BLaER1 treated with 17β-estradiol and CSF1 and Interleukin-3, amounts not matched to agents 10 nM and 100 nM (cell line): Measurements from ENCODE around the gene GNB1.
A peak's percentile ranks its signal among the peaks of the same experiment; 100 is the strongest.

ENCODE experiments used
- H3K27ac ChIP-seq, 11 experiments: shearing (Covaris generic); formaldehyde crosslinking; 2 replicates each; pipeline ENCODE4 v1.8.1; 2022
- H3K27me3 ChIP-seq, 11 experiments: shearing (Covaris generic); formaldehyde crosslinking; 2 replicates each; pipeline ENCODE4 v1.8.1; 2022
- H3K36me3 ChIP-seq, 11 experiments: shearing (Covaris generic); formaldehyde crosslinking; 2 replicates each; pipeline ENCODE4 v1.8.1; 2022
- H3K4me1 ChIP-seq, 10 experiments: shearing (Covaris generic); formaldehyde crosslinking; 2 replicates each; pipeline ENCODE4 v1.8.1; 2022
- H3K4me2 ChIP-seq, 11 experiments: shearing (Covaris generic); formaldehyde crosslinking; 2 replicates each; pipeline ENCODE4 v1.8.1; 2022
- H3K4me3 ChIP-seq, 10 experiments: shearing (Covaris generic); formaldehyde crosslinking; 2 replicates each; pipeline ENCODE4 v1.8.1; 2022
- H3K9ac ChIP-seq, 11 experiments: shearing (Covaris generic); formaldehyde crosslinking; 2 replicates each; pipeline ENCODE4 v1.8.1; 2022
- H3K9me3 ChIP-seq, 11 experiments: shearing (Covaris generic); formaldehyde crosslinking; replicated peaks in 1 of 11; 2 replicates each; pipeline ENCODE4 v1.8.1; 2022
- H4K20me1 ChIP-seq, 11 experiments: shearing (Covaris generic); formaldehyde crosslinking; 2 replicates each; pipeline ENCODE4 v1.8.1; 2022
- Cebpa-rat ChIP-seq, 11 experiments: shearing (Covaris generic); IDR thresholded peaks; 2 replicates each; pipeline ENCODE4 v1.8.1; 2022

Gene GNB1

DNA sequence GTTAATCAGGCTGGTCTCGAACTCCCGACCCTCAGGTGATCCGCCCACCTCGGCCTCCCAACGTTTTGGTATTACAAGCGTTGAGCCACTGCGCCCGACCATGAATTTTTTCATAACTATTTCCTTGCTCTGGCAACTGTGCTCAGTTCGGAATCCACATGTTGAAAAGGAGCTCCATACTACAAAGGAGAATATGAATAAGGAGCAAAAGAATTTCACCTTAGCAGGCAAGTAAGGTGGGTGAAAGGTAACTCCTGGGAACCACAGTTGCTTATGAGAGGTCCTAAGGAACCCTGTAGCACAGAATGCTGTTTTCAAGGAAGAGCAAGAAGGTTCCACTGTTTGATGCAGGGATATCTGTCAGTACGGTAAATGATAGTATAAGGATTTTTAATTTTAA, 82.7 kb downstream of the GNB1 start:
- Histone ChIP-seq H3K9ac (no peak overlapping the region), H3K4me3 (no peak overlapping the region), H4K20me1 (peaks cover 75 to 100% (median 97%) of the 10 kb centered on the region in 11 experiments), H3K27ac (no peak overlapping the region), H3K4me1 (peaks cover 0 to 6% (median 2%) of the 10 kb centered on the region in 10 experiments; a peak in 9 of 20 replicates), H3K4me2 (no peak overlapping the region), H3K9me3 (no peaks in the 10 kb centered on the region), H3K27me3 (no peaks in the 10 kb centered on the region), H3K36me3 (peaks cover 95 to 100% (median 99%) of the 10 kb centered on the region in 11 experiments)
- TF ChIP-seq Cebpa-rat (IDR thresholded peaks at IDR 0.05) = no peak

DNA sequence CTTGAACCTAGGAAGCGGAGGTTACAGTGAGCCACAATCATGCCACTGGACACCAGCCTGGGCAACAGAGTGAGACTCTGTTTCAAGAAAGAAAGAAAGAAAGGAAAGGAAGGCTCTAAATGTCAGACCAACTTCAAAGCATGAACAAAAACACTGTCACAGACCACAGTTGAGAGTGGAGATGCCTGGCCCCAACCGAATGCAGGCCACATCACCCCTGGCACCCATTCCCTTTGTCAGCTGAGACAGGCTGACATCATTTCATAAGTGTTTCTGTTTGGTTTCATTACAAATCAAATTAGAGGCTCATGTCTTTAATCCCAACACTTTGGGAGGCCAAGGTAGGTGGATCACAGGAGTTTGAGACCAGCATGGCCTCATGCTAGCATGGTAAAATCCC, 84.0 kb downstream of the GNB1 start:
- H3K9ac ChIP-seq = 0 out of 22 replicates have a peak overlapping the region, but pooled peaks of 1 of the 11 experiments have one; percentile 18
- no peak overlapping the region for H3K4me2 ChIP-seq
- H3K27me3 ChIP-seq = no peaks in the 10 kb centered on the region
- H3K9me3 ChIP-seq = no peaks in the 10 kb centered on the region
- TF ChIP-seq Cebpa-rat (IDR thresholded peaks at IDR 0.05) = no peak
- H3K36me3 ChIP-seq = peaks cover 97 to 100% (median 100%) of the 10 kb centered on the region in 11 experiments
- no peak overlapping the region for H3K27ac ChIP-seq
- no peak overlapping the region for H3K4me3 ChIP-seq
- peaks cover 78 to 100% (median 98%) of the 10 kb centered on the region in 11 experiments for H4K20me1 ChIP-seq
- peaks cover 0 to 19% (median 16%) of the 10 kb centered on the region in 10 experiments; a peak in 12 of 20 replicates for H3K4me1 ChIP-seq

DNA sequence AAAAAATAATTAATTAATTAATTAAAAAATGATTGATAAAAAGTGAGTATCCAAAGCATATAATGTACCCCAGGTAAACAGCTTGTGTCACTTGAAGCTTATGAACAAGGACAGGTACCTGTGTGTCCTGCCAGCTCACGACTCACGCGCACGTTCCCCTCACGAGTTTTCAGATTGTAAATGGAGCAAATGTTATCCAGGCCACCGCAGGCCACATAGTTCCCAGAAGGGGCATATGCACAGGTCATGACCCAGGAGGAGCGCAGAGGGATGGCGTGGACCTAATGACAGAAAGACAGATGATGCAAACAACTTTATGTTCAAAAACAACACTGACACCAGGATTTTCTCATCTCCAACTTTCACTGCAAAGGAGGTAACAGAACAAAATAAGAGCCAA, 86.6 kb downstream of the GNB1 start:
- peaks cover 5 to 44% (median 31%) of the 10 kb centered on the region in 10 experiments; a peak in 17 of 20 replicates for H3K4me1 ChIP-seq
- H3K36me3 ChIP-seq = peaks cover 97 to 100% (median 100%) of the 10 kb centered on the region in 11 experiments

DNA sequence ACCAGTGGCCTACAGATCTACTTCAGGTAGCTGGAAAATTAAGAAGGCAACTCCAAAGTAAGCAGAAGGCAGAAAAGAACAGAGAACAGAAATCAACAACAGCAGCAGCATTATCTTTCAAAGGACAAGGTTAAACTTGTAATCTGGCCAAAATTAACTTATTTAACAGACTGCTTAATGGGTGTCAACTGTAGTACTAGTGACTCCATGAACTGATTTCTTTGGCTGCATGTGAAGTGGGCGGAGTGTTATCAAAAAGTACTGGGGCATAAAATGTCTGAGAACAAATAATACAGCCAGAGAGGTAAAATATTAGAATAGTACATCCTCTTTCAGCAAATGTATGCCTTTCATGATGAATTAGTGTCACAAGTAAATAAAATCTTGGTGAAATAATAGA, 88.0 kb downstream of the GNB1 start:
- H3K9ac ChIP-seq = no peak overlapping the region
- no peak for TF ChIP-seq Cebpa-rat (IDR thresholded peaks at IDR 0.05)
- H3K4me1 ChIP-seq = peaks cover 14 to 44% (median 32%) of the 10 kb centered on the region in 10 experiments
- H4K20me1 ChIP-seq = peaks cover 86 to 100% (median 98%) of the 10 kb centered on the region in 11 experiments
- H3K36me3 ChIP-seq = peaks cover 96 to 100% (median 100%) of the 10 kb centered on the region in 11 experiments
- H3K27ac ChIP-seq = no peak overlapping the region; a peak in 1 of 22 replicates
- H3K9me3 ChIP-seq = no peaks in the 10 kb centered on the region
- H3K27me3 ChIP-seq = no peaks in the 10 kb centered on the region
- H3K4me3 ChIP-seq = no peak overlapping the region
- no peak overlapping the region for H3K4me2 ChIP-seq

More for the DNA sequence above, 86.6 kb downstream of the GNB1 start:
- H3K27me3 ChIP-seq = no peaks in the 10 kb centered on the region
- no peak overlapping the region for H3K27ac ChIP-seq
- no peaks in the 10 kb centered on the region for H3K9me3 ChIP-seq
- H3K4me3 ChIP-seq = no peak overlapping the region
- H3K9ac ChIP-seq = no peak overlapping the region
- peaks cover 88 to 100% (median 98%) of the 10 kb centered on the region in 11 experiments for H4K20me1 ChIP-seq
- H3K4me2 ChIP-seq = no peak overlapping the region
- TF ChIP-seq Cebpa-rat (IDR thresholded peaks at IDR 0.05) = no peak

DNA sequence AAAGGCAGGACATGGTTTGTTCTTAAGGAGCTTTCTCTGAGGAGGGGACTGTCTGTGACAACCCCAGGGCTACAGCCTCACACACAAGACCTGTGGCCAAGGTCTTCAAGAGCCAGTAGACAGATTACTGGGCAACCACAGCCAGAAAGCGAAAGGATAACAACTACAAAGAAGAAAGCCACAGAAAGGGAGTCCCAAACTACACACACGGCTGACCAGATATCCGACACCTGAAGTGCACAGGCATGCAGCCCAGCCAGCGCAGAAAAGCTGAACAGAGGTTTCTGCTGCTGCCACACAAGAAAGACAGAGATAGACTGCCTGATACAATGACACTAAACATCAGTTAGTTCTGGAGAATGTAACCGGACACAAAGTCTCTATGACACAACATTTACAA, 91.2 kb downstream of the GNB1 start:
- Histone ChIP-seq H3K4me1 (peaks cover 18 to 45% (median 32%) of the 10 kb centered on the region in 10 experiments), H4K20me1 (peaks cover 90 to 100% (median 99%) of the 10 kb centered on the region in 11 experiments)

DNA sequence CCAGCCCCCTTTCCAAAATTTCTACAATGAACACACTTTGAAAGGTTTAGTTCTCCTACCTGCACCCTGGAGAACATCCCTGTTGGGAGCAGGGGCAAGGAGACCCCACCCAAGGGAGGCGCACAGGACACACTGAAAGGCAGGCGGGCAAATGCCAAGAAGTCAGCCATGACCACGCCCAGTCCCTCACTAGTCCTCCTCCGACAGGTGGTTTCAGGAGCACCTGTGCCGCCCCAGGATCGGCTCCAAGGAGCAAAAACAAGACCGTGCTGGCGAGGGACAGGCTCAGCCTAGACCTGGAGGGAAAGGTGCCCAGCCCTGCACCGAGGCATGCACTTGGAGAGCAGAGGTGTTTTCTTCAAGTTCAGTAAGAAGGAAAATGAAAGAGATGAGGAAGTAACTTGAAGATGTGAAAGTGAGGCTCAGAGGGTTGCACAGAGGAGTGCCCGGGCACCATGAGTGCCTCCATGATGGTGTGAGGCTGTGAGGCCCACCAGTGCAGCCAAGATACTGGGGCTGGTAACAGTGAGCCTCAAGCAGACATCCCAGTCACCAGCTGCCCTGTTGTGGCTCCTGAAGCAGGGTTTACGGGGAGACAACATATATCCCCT, 93.1 kb downstream of the GNB1 start:
- Histone ChIP-seq H3K4me2 (peak overlapping the region in 2 of 11 experiments; percentile 38 to 46; a peak in 1 of 22 replicates), H4K20me1 (peaks cover 95 to 100% (median 100%) of the 10 kb centered on the region in 11 experiments), H3K9me3 (no peaks in the 10 kb centered on the region), H3K4me3 (no peak overlapping the region), H3K4me1 (peaks cover 18 to 38% (median 28%) of the 10 kb centered on the region in 10 experiments), H3K27ac (peak overlapping the region in 1 of 11 experiments; percentile 34; a peak in 1 of 22 replicates), H3K27me3 (no peaks in the 10 kb centered on the region), H3K9ac (0 out of 22 replicates have a peak overlapping the region, but pooled peaks of 1 of the 11 experiments have one; percentile 1), H3K36me3 (peaks cover 98 to 100% (median 100%) of the 10 kb centered on the region in 11 experiments)
- TF ChIP-seq Cebpa-rat (IDR thresholded peaks at IDR 0.05) = no peak

More for the DNA sequence above, 91.2 kb downstream of the GNB1 start:
- TF ChIP-seq Cebpa-rat (IDR thresholded peaks at IDR 0.05) = no peak
- Histone ChIP-seq H3K4me2 (peak overlapping the region in 2 of 11 experiments; percentile 1 to 67; a peak in 1 of 22 replicates), H3K9ac (peak overlapping the region in 2 of 11 experiments; percentile 31 to 41; a peak in 2 of 22 replicates), H3K36me3 (peaks cover 97 to 100% (median 100%) of the 10 kb centered on the region in 11 experiments), H3K27me3 (no peaks in the 10 kb centered on the region), H3K27ac (peak overlapping the region in 6 of 11 experiments; percentile 0 to 45 (median 10); a peak in 5 of 22 replicates), H3K4me3 (no peak overlapping the region), H3K9me3 (no peaks in the 10 kb centered on the region)

DNA sequence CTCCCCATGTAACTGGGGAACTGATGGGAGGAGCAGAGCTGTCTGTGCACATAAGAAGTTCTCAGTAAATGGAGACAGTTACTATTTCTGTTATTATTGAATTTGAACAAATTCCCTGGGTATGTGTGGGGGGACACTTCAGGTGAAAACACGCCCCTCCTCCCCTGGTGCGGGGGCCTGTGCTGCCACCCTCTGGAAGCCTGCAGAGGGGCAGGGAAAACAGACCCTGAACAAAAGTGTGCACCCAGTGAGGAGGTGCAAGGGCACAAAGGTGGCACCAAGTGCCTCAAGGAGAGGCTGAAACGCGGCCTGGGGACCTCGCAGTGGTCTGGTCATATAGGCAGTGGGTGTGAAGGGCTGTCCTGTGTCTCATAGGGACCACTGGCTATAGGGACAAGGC, 94.4 kb downstream of the GNB1 start:
- Histone ChIP-seq H3K9ac (peak overlapping the region in 1 of 11 experiments; percentile 27; a peak in 1 of 22 replicates), H3K4me1 (peaks cover 12 to 33% (median 23%) of the 10 kb centered on the region in 10 experiments), H3K27me3 (no peaks in the 10 kb centered on the region), H3K4me2 (no peak overlapping the region), H3K27ac (no peak overlapping the region), H4K20me1 (peaks cover 92 to 100% (median 100%) of the 10 kb centered on the region in 11 experiments), H3K36me3 (peaks cover 98 to 100% (median 100%) of the 10 kb centered on the region in 11 experiments), H3K4me3 (no peak overlapping the region), H3K9me3 (no peaks in the 10 kb centered on the region)
- no peak for TF ChIP-seq Cebpa-rat (IDR thresholded peaks at IDR 0.05)

DNA sequence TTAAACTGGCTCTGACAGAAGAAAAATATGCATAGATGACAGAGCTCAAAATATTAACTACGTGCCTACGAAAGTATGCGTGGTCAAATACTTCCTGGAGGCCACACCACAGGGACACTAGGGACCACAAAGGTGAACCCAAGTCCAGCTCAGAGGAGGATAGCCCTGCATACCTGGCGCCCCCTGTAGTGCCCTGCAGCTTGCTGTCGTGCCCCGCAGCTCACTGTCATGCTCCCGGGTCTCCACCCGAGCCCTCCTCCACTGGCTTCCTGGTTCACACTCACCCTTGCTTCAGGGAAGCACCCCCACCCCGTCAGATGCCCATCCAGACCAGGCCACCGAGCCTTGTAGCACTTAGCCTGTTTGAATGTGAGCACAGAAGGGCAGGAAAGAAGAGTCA, 95.9 kb downstream of the GNB1 start:
- Histone ChIP-seq H3K4me3 (no peak overlapping the region), H3K9ac (no peak overlapping the region), H3K4me1 (peaks cover 17 to 40% (median 25%) of the 10 kb centered on the region in 10 experiments), H3K4me2 (no peak overlapping the region), H3K36me3 (peaks cover 98 to 100% (median 100%) of the 10 kb centered on the region in 11 experiments), H3K9me3 (no peaks in the 10 kb centered on the region), H3K27ac (no peak overlapping the region), H3K27me3 (no peaks in the 10 kb centered on the region), H4K20me1 (peaks cover 92 to 100% (median 100%) of the 10 kb centered on the region in 11 experiments)
- TF ChIP-seq Cebpa-rat (IDR thresholded peaks at IDR 0.05) = no peak
